Measurements from ENCODE around the gene SYF2. TPM values are rescaled to one million over a fixed set of nuclear protein-coding genes. Genes with fewer than 3 reads are reported as not detected.

SYF2 gene
- total and polyA plus RNA-seq, 12 donors, result 34.8 to 86.3 (median 56.5) TPM

GRCh38 chr1:25212725-25213124, 19.6 kb downstream of the SYF2 start:
- 52 to 60% (median 56%) methylated on average over 5 of the region's 5 CpGs for WGBS, 4 donors
- no peak overlapping the region for H3K4me3 ChIP-seq
- DNase-seq, result no peak
- H3K27me3 ChIP-seq, result peaks cover 4% of the 10 kb centered on the region
- no peaks in the 10 kb centered on the region for H3K4me1 ChIP-seq (replicated peaks in 1 of 2)
- no peaks in the 10 kb centered on the region for H3K9me3 ChIP-seq (replicated peaks in 1 of 3)
- no peak overlapping the region for H3K27ac ChIP-seq
- intact Hi-C loops (cut with DNase I), result no loop called here
- no peaks in the 10 kb centered on the region for H3K36me3 ChIP-seq (replicated peaks in 1 of 2)
- TF ChIP-seq POLR2A (IDR thresholded peaks at IDR 0.05) (no peak), CTCF (IDR thresholded peaks at IDR 0.05) (no peak)

- no peak for DNase-seq
- Histone ChIP-seq H3K27ac (no peak overlapping the region), H3K9me3 (replicated peaks in 1 of 3) (no peaks in the 10 kb centered on the region), H3K27me3 (peaks cover 4% of the 10 kb centered on the region), H3K4me1 (replicated peaks in 1 of 2) (no peaks in the 10 kb centered on the region), H3K4me3 (no peak overlapping the region), H3K36me3 (replicated peaks in 1 of 2) (no peaks in the 10 kb centered on the region)
- TF ChIP-seq POLR2A (IDR thresholded peaks at IDR 0.05) (no peak), CTCF (IDR thresholded peaks at IDR 0.05) (no peak)
- 29 to 52% (median 42%) methylated on average over 3 of the region's 3 CpGs for WGBS, 4 donors
- intact Hi-C loops (cut with DNase I), result no loop called here
Measured at GRCh38 chr1:25210728-25211127, 21.6 kb downstream of the SYF2 start.

- no peak for DNase-seq
- intact Hi-C loops (cut with DNase I), result loop anchor here in 1 of 2 donors (10.0 kb wide), 1 partner anchor 365 kb away; no protein-coding TSS in a partner anchor
- no peak overlapping the region for H3K4me3 ChIP-seq
Measured at GRCh38 chr1:25209516-25209915, 22.8 kb downstream of the SYF2 start.

GRCh38 chr1:25208561-25209222, 23.6 kb downstream of the SYF2 start:
- WGBS, 4 donors, result 50 to 79% (median 66%) methylated on average over 2 of the region's 2 CpGs
- TF ChIP-seq POLR2A (IDR thresholded peaks at IDR 0.05) (no peak), CTCF (IDR thresholded peaks at IDR 0.05) (no peak)
- H3K27ac ChIP-seq, result no peak overlapping the region
- DNase-seq, result no peak
- H3K36me3 ChIP-seq (replicated peaks in 1 of 2), result no peaks in the 10 kb centered on the region
- no peaks in the 10 kb centered on the region for H3K9me3 ChIP-seq (replicated peaks in 1 of 3)
- H3K27me3 ChIP-seq, result peaks cover 4% of the 10 kb centered on the region
- H3K4me3 ChIP-seq, result no peak overlapping the region
- no peaks in the 10 kb centered on the region for H3K4me1 ChIP-seq (replicated peaks in 1 of 2)
- intact Hi-C loops (cut with DNase I), result loop anchor here in 1 of 2 donors (10.0 kb wide), 1 partner anchor 364 kb away; no protein-coding TSS in a partner anchor

More at GRCh38 chr1:25209516-25209915, 22.8 kb downstream of the SYF2 start:
- Histone ChIP-seq H3K9me3 (replicated peaks in 1 of 3) (no peaks in the 10 kb centered on the region), H3K4me1 (replicated peaks in 1 of 2) (no peaks in the 10 kb centered on the region), H3K36me3 (replicated peaks in 1 of 2) (no peaks in the 10 kb centered on the region), H3K27me3 (peaks cover 4% of the 10 kb centered on the region), H3K27ac (no peak overlapping the region)
- 77 to 85% (median 81%) methylated on average over 4 of the region's 4 CpGs for WGBS, 4 donors
- TF ChIP-seq CTCF (IDR thresholded peaks at IDR 0.05), result no peak
- no peak for TF ChIP-seq POLR2A (IDR thresholded peaks at IDR 0.05)

Measured in adrenal gland (tissue), 12 donors.